ENCODE data around the gene DOHH. TPM values are rescaled to one million over a fixed set of nuclear protein-coding genes. Genes with fewer than 3 reads are reported as not detected.

The DOHH gene
- total RNA-seq, 1 experiment from 2014 or later: 22.3 TPM

DNA sequence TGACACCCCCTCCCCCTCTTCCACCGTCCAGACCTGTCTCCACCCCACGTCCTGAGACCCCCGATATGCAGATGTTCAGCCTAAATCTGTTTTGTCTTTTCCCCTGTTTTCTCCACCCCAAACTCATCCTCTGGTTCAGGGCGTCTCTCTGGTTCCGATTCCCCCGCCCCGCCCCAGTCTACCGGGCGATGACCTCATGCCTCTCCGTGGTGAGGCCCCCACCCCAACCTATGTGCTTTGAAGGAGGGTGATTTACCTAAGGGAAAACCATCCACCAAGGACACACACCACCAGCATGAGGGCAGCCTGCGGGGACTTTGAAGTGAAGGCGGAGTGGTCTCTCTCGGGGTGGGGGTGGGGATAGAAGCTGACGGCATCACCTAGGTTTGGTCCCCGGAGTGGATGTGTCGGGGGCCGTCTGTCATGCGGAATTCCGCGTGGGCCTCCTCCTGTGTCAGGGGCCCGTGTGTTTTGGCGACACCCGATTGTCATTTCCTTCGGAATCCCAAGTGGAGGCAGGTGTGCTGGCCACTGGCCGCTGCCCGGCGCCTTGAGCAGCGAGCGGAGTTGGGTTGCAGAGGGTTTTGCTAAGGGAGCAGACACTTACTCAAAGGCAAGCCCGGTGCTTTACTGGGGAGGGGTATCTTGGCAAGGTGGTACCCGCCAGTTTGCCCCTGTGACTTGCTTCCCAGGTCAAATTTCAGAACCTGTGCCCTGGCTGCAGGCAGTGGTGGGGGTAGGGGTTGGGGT lies 7.1 kb upstream of the DOHH start:
- H3K27ac ChIP-seq (ENCODE audit: low read depth, low read length, poor library complexity, severe bottlenecking): peak overlapping the region; percentile 90
- ChIA-PET CTCF (interaction anchor here (0.9 kb wide), 1 partner anchor 203 kb away, joined by 6 read pairs; no protein-coding TSS in a partner anchor), POLR2A (ENCODE audit: low non-redundant PET) (no interaction called here)
- H3K9me3 ChIP-seq (ENCODE audit: low read depth, low read length, poor library complexity, severe bottlenecking): no peaks in the 10 kb centered on the region
- peak overlapping the region; percentile 99 for H3K4me3 ChIP-seq (ENCODE audit: low read depth, low read length, poor library complexity, severe bottlenecking)
- H3K27me3 ChIP-seq (replicated peaks; ENCODE audit: insufficient read depth, low read depth, low read length, poor library complexity): no peaks in the 10 kb centered on the region
- DNase-seq (ENCODE audit: low spot score): no peak
- H3K36me3 ChIP-seq (ENCODE audit: insufficient read depth, low read length, poor library complexity, severe bottlenecking): peaks cover 25% of the 10 kb centered on the region
- intact Hi-C loops (cut with micrococcal nuclease; ENCODE audit: unreplicated experiment): no loop called here
- no TSS peak for BruUV-seq (replicated peaks)
- H3K4me1 ChIP-seq (ENCODE audit: insufficient read depth, low read length, poor library complexity, severe bottlenecking): peaks cover 23% of the 10 kb centered on the region
- no peak for TF ChIP-seq EZH2 (IDR thresholded peaks at IDR 0.05; ENCODE audit: borderline replicate concordance, low read depth, low read length, poor library complexity, severe bottlenecking)
- TF ChIP-seq, protein P1, sequence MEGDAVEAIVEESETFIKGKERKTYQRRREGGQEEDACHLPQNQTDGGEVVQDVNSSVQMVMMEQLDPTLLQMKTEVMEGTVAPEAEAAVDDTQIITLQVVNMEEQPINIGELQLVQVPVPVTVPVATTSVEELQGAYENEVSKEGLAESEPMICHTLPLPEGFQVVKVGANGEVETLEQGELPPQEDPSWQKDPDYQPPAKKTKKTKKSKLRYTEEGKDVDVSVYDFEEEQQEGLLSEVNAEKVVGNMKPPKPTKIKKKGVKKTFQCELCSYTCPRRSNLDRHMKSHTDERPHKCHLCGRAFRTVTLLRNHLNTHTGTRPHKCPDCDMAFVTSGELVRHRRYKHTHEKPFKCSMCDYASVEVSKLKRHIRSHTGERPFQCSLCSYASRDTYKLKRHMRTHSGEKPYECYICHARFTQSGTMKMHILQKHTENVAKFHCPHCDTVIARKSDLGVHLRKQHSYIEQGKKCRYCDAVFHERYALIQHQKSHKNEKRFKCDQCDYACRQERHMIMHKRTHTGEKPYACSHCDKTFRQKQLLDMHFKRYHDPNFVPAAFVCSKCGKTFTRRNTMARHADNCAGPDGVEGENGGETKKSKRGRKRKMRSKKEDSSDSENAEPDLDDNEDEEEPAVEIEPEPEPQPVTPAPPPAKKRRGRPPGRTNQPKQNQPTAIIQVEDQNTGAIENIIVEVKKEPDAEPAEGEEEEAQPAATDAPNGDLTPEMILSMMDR (conservative IDR thresholded peaks at IDR 0.05; ENCODE audit: low read depth, low read length): no peak

DNA sequence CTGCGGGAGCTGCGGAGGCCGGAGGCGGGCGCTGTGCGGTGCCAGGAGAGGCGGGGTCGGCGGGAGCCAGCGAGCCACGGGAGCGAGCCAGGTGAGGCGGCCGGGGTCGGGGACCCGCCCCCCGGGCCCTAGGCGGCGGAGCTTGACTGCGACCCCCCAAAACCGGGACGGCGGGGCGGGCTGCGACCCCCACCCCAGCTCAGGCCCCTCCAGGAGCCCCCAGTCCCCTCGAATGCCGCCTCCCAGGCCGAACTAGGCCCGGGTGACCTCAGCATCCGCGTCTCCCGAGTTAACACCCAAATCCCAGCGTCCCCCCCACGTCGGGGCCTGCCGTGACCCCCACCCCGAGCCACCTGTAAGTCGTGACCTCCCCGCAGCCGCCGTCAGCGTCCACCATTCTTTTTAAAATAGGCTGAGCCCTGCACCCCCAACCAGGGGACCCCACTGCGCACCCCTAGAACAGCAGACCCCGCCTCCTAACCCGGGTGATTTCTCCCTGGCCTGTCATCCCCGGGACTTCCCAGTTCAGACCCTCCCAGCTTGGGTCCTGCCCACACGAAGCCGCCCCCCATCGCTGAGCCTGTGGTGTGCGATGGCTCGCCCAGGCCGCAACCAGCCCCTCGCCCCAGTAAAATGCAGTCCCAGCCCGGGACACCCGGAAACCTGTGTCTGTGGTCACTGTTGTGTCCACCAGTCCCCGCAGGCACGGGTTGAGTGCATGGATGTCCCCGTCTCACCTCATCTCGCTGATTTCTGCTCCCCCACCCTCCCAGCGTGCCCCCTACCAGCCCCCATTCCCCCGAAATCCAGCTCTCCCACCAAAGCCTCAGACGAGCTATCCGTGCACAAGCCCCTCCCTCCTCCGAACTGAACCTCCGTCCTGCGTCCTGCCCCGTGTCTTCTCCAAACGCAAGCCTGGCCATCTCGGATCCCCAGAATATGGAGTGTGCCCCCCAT lies 6.2 kb upstream of the DOHH start:
- H3K36me3 ChIP-seq (ENCODE audit: insufficient read depth, low read length, poor library complexity, severe bottlenecking): peaks cover 25% of the 10 kb centered on the region
- ChIA-PET CTCF (interaction anchor here (0.6 to 0.9 kb wide), 2 partner anchors 21 to 202 kb away, joined by 6 to 7 read pairs; no protein-coding TSS in a partner anchor), POLR2A (ENCODE audit: low non-redundant PET) (no interaction called here)
- H3K27me3 ChIP-seq (replicated peaks; ENCODE audit: insufficient read depth, low read depth, low read length, poor library complexity): no peaks in the 10 kb centered on the region
- intact Hi-C loops (cut with micrococcal nuclease; ENCODE audit: unreplicated experiment): no loop called here
- no peaks in the 10 kb centered on the region for H3K9me3 ChIP-seq (ENCODE audit: low read depth, low read length, poor library complexity, severe bottlenecking)
- DNase-seq (ENCODE audit: low spot score): no peak
- peak overlapping the region; percentile 99 for H3K4me3 ChIP-seq (ENCODE audit: low read depth, low read length, poor library complexity, severe bottlenecking)
- no TSS peak for BruUV-seq (replicated peaks)
- H3K4me1 ChIP-seq (ENCODE audit: insufficient read depth, low read length, poor library complexity, severe bottlenecking): peaks cover 23% of the 10 kb centered on the region
- peak overlapping the region; percentile 90 for H3K27ac ChIP-seq (ENCODE audit: low read depth, low read length, poor library complexity, severe bottlenecking)
- TF ChIP-seq EZH2 (IDR thresholded peaks at IDR 0.05; ENCODE audit: borderline replicate concordance, low read depth, low read length, poor library complexity, severe bottlenecking): no peak
- TF ChIP-seq, protein P1 (conservative IDR thresholded peaks at IDR 0.05; ENCODE audit: low read depth, low read length): no peak

DNA sequence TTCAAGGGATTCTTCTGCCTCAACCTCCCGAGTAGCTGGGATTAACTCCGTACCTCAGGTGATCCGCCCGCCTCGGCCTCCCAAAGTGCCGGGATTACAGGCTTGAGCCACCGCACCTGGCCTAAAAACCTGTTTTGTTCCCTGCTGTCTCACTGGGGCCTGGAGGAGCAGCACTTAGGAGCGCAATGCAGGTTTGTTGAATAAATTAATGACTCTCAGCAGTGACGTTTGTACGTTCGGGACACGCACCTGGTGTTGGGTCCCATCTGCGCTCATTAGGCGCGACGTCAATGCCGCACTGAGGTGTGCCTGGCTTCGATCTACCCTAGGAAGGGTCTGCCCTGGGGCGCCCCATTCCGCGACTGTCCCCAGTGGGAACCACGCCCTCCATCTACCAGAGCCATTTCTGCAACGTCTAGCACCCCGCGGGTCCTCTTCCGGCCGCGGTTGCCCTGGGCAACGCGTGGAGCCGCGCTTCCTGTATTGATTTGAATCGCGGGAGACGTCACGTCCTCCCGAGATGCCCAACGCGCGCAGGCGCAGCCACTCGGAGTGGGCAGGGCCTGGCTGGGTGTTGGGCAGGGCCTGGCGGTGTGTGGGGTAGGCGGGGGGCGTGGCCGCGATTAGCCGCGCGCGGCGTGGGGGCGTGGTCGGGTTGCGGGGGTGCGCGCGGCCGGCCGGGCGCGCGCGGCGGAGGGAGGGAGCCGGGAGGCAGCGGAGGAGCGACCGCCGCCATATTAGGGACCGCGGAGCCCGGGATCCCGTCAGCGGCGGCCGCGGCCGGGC lies 5.3 kb upstream of the DOHH start, which contains the start of gene FZR1:
FZR1 (plus strand) TSS at position 714 of the 786 bp plus-strand sequence. CDS start 16,679 bp downstream, outside the sequence.
- Histone ChIP-seq H3K27ac (ENCODE audit: low read depth, low read length, poor library complexity, severe bottlenecking) (peak within 1 kb of the TSS; percentile 90), H3K36me3 (ENCODE audit: insufficient read depth, low read length, poor library complexity, severe bottlenecking) (peaks cover 20% of the 10 kb centered on the region), H3K27me3 (replicated peaks; ENCODE audit: insufficient read depth, low read depth, low read length, poor library complexity) (no peaks in the 10 kb centered on the region), H3K4me1 (ENCODE audit: insufficient read depth, low read length, poor library complexity, severe bottlenecking) (peaks cover 23% of the 10 kb centered on the region), H3K4me3 (ENCODE audit: low read depth, low read length, poor library complexity, severe bottlenecking) (peak within 1 kb of the TSS; percentile 99), H3K9me3 (ENCODE audit: low read depth, low read length, poor library complexity, severe bottlenecking) (no peaks in the 10 kb centered on the region)
- intact Hi-C loops (cut with micrococcal nuclease; ENCODE audit: unreplicated experiment): no loop called here
- BruUV-seq (replicated peaks): TSS peak; percentile 88
- ChIA-PET POLR2A (ENCODE audit: low non-redundant PET) (no interaction called here), CTCF (interaction anchor here (0.6 kb wide), 1 partner anchor 20 kb away, joined by 7 read pairs; no protein-coding TSS in a partner anchor)
- TF ChIP-seq, protein P1 (conservative IDR thresholded peaks at IDR 0.05; ENCODE audit: low read depth, low read length): 0 out of 2 replicates have a peak, but pooled peaks have one; percentile 5
- TF ChIP-seq EZH2 (IDR thresholded peaks at IDR 0.05; ENCODE audit: borderline replicate concordance, low read depth, low read length, poor library complexity, severe bottlenecking): no peak
- peak; percentile 99 for DNase-seq (ENCODE audit: low spot score)

All from A673 (cell line).